Measurements from ENCODE around the gene IGF2BP2. TPM values are rescaled to one million over a fixed set of nuclear protein-coding genes. Genes with fewer than 3 reads are reported as not detected.

Gene IGF2BP2
- total RNA-seq, 1 experiment from 2014 or later = 97.8 TPM

DNA sequence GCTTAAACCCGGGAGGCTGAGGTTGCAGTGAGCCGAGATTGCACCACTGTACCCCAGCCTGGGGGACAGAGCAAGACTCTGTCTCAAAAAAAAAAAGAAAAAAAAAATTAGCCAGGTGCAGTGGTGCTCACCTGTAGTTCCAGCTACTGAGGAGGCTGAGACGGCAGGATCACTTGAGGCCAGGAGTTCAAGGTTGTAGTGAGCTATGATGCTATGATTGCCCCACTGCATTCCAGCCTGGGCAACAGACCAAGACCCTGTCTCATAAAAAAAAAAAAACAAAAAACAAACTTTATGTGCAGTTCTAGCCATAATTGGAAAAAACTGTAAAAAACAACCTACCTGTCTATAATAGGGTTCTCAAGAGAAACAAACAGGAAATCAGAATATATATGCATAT is 39.9 kb upstream of the IGF2BP2 start:
- H3K36me3 ChIP-seq (ENCODE audit: control insufficient read depth, insufficient read depth, low read length) = no peaks in the 10 kb centered on the region
- no peaks in the 10 kb centered on the region for H3K4me1 ChIP-seq (ENCODE audit: control insufficient read depth, insufficient read depth, low read length)
- intact Hi-C loops (cut with micrococcal nuclease; ENCODE audit: unreplicated experiment) (no loop called here), in situ Hi-C loops (cut with HindIII; ENCODE audit: low pct_unique_long_range_greater_than_20kb, low sequenced_read_pairs) (no loop called here)
- H3K27me3 ChIP-seq (ENCODE audit: control insufficient read depth, insufficient read depth, low read length) = no peaks in the 10 kb centered on the region; the same call in 1 of the 2 replicates
- no peak overlapping the region for H3K4me3 ChIP-seq (ENCODE audit: low read depth in 2 of 2, low read length in 2 of 2)
- ChIA-PET POLR2A (no interaction called here), CTCF (interaction anchor here (1.0 kb wide), 1 partner anchor 8 kb away, joined by 7 read pairs; no protein-coding TSS in a partner anchor)
- no peaks in the 10 kb centered on the region for H3K9me3 ChIP-seq (ENCODE audit: control insufficient read depth, insufficient read depth, low read depth, low read length)
- BruUV-seq (replicated peaks) = no TSS peak
- TF ChIP-seq SIN3A (IDR thresholded peaks at IDR 0.05; ENCODE audit: borderline replicate concordance, insufficient read depth, low read depth, low read length) = no peak
- TF ChIP-seq, protein P1, sequence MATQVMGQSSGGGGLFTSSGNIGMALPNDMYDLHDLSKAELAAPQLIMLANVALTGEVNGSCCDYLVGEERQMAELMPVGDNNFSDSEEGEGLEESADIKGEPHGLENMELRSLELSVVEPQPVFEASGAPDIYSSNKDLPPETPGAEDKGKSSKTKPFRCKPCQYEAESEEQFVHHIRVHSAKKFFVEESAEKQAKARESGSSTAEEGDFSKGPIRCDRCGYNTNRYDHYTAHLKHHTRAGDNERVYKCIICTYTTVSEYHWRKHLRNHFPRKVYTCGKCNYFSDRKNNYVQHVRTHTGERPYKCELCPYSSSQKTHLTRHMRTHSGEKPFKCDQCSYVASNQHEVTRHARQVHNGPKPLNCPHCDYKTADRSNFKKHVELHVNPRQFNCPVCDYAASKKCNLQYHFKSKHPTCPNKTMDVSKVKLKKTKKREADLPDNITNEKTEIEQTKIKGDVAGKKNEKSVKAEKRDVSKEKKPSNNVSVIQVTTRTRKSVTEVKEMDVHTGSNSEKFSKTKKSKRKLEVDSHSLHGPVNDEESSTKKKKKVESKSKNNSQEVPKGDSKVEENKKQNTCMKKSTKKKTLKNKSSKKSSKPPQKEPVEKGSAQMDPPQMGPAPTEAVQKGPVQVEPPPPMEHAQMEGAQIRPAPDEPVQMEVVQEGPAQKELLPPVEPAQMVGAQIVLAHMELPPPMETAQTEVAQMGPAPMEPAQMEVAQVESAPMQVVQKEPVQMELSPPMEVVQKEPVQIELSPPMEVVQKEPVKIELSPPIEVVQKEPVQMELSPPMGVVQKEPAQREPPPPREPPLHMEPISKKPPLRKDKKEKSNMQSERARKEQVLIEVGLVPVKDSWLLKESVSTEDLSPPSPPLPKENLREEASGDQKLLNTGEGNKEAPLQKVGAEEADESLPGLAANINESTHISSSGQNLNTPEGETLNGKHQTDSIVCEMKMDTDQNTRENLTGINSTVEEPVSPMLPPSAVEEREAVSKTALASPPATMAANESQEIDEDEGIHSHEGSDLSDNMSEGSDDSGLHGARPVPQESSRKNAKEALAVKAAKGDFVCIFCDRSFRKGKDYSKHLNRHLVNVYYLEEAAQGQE (IDR thresholded peaks at IDR 0.05; ENCODE audit: insufficient read depth in 1 of 2, low read depth in 2 of 2, low read length in 1 of 2) = no peak
- no peak for TF ChIP-seq CTCF (IDR thresholded peaks at IDR 0.05)
- TF ChIP-seq POLR2AphosphoS5 (IDR thresholded peaks at IDR 0.05; ENCODE audit: low read depth, low read length) = no peak
- TF ChIP-seq TCF7L2 (IDR thresholded peaks at IDR 0.05; ENCODE audit: low read depth, low read length) = no peak
- DNase-seq (ENCODE audit: low read depth, low spot score) (no peak), ATAC-seq (no peak)
- H3K27ac ChIP-seq (ENCODE audit: low read length) = no peak overlapping the region

DNA sequence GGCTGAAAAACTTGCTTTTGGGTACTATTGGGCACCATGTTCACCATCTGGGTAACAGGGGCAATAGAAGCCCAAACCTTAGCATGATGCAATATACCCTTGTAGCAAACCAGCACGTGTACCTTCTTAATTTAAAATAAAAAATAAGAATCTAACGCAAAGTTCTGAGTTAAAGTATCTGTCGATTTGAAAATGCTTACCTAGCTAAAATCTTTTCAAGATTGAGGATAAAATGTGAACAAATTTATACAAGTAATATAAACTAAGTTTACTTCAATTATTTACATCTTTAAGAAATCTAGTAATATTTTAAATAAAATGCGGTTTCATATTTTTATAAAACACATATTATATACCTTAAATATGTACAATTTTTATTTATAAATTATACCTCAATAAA is 38.1 kb upstream of the IGF2BP2 start:
- CTCF ChIA-PET = no interaction called here
- BruUV-seq (replicated peaks) = no TSS peak
- POLR2A ChIA-PET = no interaction called here
- in situ Hi-C loops (cut with HindIII; ENCODE audit: low pct_unique_long_range_greater_than_20kb, low sequenced_read_pairs) = no loop called here
- Histone ChIP-seq H3K27me3 (ENCODE audit: control insufficient read depth, insufficient read depth, low read length) (no peaks in the 10 kb centered on the region; the same call in 1 of the 2 replicates), H3K4me1 (ENCODE audit: control insufficient read depth, insufficient read depth, low read length) (no peaks in the 10 kb centered on the region), H3K4me3 (ENCODE audit: low read depth in 2 of 2, low read length in 2 of 2) (no peak overlapping the region), H3K27ac (ENCODE audit: low read length) (no peak overlapping the region), H3K36me3 (ENCODE audit: control insufficient read depth, insufficient read depth, low read length) (no peaks in the 10 kb centered on the region), H3K9me3 (ENCODE audit: control insufficient read depth, insufficient read depth, low read depth, low read length) (no peaks in the 10 kb centered on the region)
- DNase-seq (ENCODE audit: low read depth, low spot score) (no peak), ATAC-seq (no peak)
- intact Hi-C loops (cut with micrococcal nuclease; ENCODE audit: unreplicated experiment) = no loop called here
- TF ChIP-seq POLR2AphosphoS5 (IDR thresholded peaks at IDR 0.05; ENCODE audit: low read depth, low read length) = no peak
- TF ChIP-seq TCF7L2 (IDR thresholded peaks at IDR 0.05; ENCODE audit: low read depth, low read length) = no peak
- no peak for TF ChIP-seq SIN3A (IDR thresholded peaks at IDR 0.05; ENCODE audit: borderline replicate concordance, insufficient read depth, low read depth, low read length)
- TF ChIP-seq, protein P1 (IDR thresholded peaks at IDR 0.05; ENCODE audit: insufficient read depth in 1 of 2, low read depth in 2 of 2, low read length in 1 of 2) = no peak
- no peak for TF ChIP-seq CTCF (IDR thresholded peaks at IDR 0.05)
